PC-9 (cell line): Measurements from ENCODE around the gene RPS21.

Source experiments
- EZH2 ChIP-seq: fragments of 200-600 bp; sonication (generic); IDR thresholded peaks from 2 replicates; pipeline ENCODE4 v1.8.0; 2017; ENCODE audit warnings: antibody characterized with exemption, low read depth
- TF ChIP-seq, protein P1 (sequence below): fragments of 200-600 bp; sonication (generic); conservative IDR thresholded peaks from 2 replicates; pipeline ENCODE4 v1.6.1; 2017; ENCODE audit warnings: mixed run types, antibody characterized with exemption, mild to moderate bottlenecking, moderate library complexity

DNA sequence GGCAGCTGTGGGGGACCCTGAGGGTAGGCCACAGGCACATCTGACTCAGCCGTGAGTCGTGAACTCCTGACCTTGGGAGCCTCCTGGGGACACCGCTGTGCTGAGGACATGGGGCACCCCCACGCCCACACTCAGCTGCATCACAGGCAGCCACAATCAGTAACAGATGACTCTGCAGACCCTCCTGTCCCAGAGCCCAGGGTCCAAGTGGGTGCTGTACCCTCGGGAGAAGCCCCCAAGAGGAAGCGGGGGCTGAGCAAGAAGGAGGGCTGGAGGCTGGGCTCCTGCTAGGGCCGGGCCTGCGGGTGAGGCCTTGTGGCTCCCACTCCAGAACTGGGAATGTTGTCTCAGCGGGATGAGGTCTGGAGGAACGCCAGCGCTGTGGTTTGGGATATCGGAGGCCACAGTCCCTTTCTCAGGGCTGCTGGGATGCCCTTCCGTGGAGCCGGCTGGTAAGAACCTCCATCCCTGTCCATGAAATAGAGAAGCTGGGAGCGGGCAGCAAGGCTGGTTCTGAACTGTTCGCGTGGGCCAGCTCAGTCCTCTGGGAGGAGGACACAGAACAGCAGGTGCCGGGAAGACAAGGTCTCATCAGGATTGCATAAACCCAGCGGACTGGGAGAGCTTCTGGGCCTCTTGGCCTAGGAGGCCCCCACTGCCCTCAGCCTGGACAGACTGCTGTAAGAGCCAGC lies 16.6 kb upstream of the RPS21 start:
- TF ChIP-seq, protein P1, sequence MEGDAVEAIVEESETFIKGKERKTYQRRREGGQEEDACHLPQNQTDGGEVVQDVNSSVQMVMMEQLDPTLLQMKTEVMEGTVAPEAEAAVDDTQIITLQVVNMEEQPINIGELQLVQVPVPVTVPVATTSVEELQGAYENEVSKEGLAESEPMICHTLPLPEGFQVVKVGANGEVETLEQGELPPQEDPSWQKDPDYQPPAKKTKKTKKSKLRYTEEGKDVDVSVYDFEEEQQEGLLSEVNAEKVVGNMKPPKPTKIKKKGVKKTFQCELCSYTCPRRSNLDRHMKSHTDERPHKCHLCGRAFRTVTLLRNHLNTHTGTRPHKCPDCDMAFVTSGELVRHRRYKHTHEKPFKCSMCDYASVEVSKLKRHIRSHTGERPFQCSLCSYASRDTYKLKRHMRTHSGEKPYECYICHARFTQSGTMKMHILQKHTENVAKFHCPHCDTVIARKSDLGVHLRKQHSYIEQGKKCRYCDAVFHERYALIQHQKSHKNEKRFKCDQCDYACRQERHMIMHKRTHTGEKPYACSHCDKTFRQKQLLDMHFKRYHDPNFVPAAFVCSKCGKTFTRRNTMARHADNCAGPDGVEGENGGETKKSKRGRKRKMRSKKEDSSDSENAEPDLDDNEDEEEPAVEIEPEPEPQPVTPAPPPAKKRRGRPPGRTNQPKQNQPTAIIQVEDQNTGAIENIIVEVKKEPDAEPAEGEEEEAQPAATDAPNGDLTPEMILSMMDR = no peak
- TF ChIP-seq EZH2 = no peak
